Choroid plexus epithelial cell (primary cell): ENCODE measurements around the gene RANBP17.
A peak's percentile ranks its signal among the peaks of the same experiment; 100 is the strongest.
"Not testable (repeated sequence)": the region's sequence is repeated elsewhere in the genome, so short reads cannot be mapped to it uniquely, and the experiment has no call there.

Experiments used
- DNase-seq: peaks from one replicate; pipeline ENCODE4 v3.0.0-alpha.2; 2010; ENCODE audit warnings: low read depth
- H3K4me3 ChIP-seq: 2 replicates; pipeline ENCODE4 v1.5.1; 2011; ENCODE audit warnings: low read depth, mild to moderate bottlenecking, control low read depth, low read length, moderate library complexity
- CTCF ChIP-seq: conservative IDR thresholded peaks from 2 replicates; pipeline ENCODE4 v1.5.1; 2011; ENCODE audit warnings: low read depth, mild to moderate bottlenecking, control low read depth, inconsistent platforms, low read length, moderate library complexity

RANBP17 gene

DNA sequence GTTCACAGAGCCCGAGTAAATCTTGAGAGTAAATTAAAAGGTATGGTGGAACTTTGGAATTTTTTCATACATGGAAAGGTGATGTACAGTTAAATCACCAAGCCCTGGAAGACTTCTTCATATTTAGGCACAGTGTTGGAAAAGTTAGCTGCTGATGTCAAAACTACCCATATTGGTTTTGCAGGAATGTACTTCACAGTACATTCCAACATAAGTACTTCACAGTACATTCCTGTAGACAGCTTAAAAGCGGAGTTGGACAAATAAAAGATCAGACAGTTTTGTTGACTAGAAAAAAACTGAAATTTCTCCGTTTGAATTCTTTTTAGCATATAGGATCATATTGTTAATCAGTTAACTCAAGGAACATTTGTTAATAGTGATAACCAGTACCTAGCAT lies 1.8 kb downstream of the RANBP17 start:
- no peak for TF ChIP-seq CTCF
- DNase-seq, result peak; percentile 94
- H3K4me3 ChIP-seq, result peak overlapping the region; percentile 82

- no peak for TF ChIP-seq CTCF
- DNase-seq, result no peak
- H3K4me3 ChIP-seq, result no peak overlapping the region
Observed at GRCh38 chr5:170865622-170866021, 3.8 kb downstream of the RANBP17 start.

- no peak for TF ChIP-seq CTCF
- no peak overlapping the region for H3K4me3 ChIP-seq
- DNase-seq, result no peak
Observed at GRCh38 chr5:170867825-170868224, 6.0 kb downstream of the RANBP17 start.

GRCh38 chr5:170870390-170870789 lies 8.6 kb downstream of the RANBP17 start:
- not testable (repeated sequence) for DNase-seq, H3K4me3 ChIP-seq

DNA sequence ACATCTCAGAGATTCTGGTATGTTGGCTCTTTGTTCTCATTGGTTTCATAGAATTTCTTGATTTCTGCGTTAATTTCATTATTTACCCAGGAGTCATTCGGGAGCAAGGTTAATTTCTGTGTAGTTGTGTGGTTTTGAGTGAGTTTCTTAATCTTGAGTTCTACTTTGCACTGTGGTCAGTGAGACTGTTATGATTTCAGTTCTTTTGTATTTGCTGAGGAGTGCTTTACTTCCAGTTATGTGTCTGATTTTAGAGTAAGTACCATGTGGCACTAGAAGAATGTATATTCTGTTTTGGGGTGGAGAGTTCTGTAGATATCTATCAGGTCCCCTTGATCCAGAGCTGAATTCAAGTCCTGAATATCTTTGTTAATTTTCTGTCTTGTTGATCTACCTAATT lies 12.2 kb downstream of the RANBP17 start:
- DNase-seq, result no peak
- TF ChIP-seq CTCF, result no peak
- H3K4me3 ChIP-seq, result no peak overlapping the region

- no peak for DNase-seq
- no peak for TF ChIP-seq CTCF
- H3K4me3 ChIP-seq, result no peak overlapping the region
Observed at GRCh38 chr5:170875811-170876210, 14.0 kb downstream of the RANBP17 start.

DNA sequence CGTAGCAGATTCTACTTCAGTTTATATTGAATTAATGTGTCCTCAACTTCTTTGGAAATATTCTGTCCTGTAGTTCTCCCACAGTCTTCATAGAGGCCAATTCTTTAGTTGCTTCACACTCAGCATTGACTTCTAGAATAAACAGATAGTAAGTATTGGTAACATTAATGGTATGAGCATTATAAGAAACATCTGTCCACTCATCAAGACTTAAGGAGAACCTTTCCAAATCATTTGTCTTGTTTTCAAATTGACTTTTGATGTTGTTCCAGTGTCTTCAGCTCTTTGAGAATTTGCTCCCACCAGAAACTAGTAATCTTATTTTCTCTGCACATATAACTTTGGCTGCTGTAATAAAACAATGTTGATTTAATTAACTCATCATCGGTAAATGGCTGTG lies 18.3 kb downstream of the RANBP17 start:
- no peak for TF ChIP-seq CTCF

GRCh38 chr5:170882345-170882744 lies 20.5 kb downstream of the RANBP17 start:
- no peak for TF ChIP-seq CTCF
- no peak for DNase-seq
- H3K4me3 ChIP-seq, result no peak overlapping the region

More for the DNA sequence above, 18.3 kb downstream of the RANBP17 start:
- DNase-seq, result no peak
- H3K4me3 ChIP-seq, result no peak overlapping the region
